Raji (cell line): ENCODE data around the gene CEND1.

Experiments used
- POLR2A ChIP-seq: IDR thresholded peaks from 2 replicates; pipeline ENCODE4 v1.6.1; 2011; ENCODE audit warnings: low read depth, low read length, control low read depth; ENCODE audit not compliant: insufficient read depth

CEND1 gene

DNA sequence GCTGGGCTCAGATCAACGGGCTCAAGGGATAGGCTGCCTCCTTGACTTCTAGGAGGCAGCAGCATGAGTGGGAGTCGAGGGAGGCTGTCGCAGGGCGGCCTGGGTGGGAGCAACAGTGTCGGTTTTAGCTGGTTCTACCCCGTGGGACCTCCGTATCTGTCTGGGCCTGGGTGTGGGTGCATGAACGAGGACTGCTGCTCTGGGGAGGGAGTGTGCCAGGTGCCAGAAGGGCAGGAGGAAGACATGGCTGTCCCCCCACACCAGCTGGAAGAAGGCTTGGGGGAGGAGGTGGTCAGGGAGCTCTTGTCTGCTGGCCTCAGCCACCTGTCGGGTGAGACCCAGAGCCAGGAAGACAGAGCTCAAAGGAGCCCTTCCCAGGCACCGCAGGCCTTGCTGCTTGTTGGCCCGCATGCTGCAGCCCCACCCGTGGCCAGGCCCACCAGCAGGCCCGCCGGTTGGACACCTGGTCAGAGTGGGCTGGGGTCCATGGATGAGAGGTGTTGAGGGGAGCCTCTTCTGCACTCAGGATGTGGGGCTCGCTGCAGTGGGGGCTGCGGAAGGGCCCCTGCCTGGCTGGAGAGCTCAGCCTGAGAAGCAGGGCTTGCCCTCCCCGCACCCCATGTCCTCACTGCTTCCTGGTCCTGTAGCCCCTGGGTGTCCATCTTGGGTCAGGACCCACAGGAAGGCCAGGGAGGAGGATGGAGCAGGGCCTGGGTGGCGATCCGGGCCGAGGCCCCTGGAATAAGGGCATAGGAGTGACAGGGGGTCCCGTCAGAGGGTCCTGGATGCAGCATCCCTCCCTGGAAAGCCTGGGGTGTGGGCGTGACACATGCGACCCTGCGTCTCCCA, 3.4 kb downstream of the CEND1 start:
- TF ChIP-seq POLR2A, result peak; percentile 48; the same call in 1 of the 2 replicates

- TF ChIP-seq POLR2A, result peak; percentile 8; the same call in 1 of the 2 replicates
Measured at GRCh38 chr11:783581-784015, 6.3 kb downstream of the CEND1 start.

DNA sequence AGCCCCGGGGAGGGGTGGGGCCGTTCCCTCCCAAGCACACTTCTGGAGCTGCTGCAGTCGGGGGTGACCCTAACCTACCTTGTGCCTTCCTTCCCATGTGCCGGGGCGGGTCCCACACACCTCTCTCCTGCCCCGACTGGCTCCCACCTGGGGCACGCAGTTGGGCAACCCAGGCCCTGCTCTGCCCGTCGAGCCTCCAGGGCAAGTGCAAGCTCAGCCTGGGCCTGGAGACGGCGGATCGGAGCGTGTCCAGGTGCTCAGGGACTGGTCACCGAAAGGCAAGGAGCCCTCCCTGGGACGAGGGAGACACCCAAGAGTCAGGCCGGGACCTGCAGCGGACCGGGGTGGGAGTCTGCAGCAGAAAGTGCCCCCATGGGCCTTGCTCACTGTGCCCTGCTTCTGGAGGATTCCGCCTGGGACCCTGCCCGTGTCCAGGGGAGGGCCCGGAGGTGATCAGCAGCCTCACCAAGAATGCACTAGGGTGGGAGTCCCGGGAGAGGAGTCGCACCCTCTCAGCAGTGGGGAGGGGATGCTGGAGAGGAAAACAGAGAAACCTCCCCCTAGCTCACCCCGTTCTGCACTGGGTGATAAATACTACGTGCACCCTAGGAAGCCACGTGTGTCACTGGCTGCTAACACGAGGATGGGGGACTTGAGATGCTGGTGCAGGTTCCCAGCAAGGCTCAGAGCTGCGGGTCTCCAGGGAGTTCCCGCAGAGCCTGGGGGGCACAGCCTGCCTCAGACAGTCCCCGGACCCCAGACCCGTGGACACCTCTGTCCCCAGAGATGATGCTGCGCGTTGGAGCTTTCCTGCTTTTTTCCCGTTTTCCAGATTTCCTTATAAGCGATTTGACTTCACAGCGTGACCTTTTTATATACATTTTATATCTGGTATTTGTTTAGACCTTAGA, 7.4 kb downstream of the CEND1 start:
- TF ChIP-seq POLR2A, result 0 out of 2 replicates have a peak, but pooled peaks have one; percentile 25

- TF ChIP-seq POLR2A, result no peak
Measured at GRCh38 chr11:779955-780532, 9.8 kb downstream of the CEND1 start.

- peak; percentile 39; the same call in 1 of the 2 replicates for TF ChIP-seq POLR2A
Measured at GRCh38 chr11:778976-779954, 10.6 kb downstream of the CEND1 start.

DNA sequence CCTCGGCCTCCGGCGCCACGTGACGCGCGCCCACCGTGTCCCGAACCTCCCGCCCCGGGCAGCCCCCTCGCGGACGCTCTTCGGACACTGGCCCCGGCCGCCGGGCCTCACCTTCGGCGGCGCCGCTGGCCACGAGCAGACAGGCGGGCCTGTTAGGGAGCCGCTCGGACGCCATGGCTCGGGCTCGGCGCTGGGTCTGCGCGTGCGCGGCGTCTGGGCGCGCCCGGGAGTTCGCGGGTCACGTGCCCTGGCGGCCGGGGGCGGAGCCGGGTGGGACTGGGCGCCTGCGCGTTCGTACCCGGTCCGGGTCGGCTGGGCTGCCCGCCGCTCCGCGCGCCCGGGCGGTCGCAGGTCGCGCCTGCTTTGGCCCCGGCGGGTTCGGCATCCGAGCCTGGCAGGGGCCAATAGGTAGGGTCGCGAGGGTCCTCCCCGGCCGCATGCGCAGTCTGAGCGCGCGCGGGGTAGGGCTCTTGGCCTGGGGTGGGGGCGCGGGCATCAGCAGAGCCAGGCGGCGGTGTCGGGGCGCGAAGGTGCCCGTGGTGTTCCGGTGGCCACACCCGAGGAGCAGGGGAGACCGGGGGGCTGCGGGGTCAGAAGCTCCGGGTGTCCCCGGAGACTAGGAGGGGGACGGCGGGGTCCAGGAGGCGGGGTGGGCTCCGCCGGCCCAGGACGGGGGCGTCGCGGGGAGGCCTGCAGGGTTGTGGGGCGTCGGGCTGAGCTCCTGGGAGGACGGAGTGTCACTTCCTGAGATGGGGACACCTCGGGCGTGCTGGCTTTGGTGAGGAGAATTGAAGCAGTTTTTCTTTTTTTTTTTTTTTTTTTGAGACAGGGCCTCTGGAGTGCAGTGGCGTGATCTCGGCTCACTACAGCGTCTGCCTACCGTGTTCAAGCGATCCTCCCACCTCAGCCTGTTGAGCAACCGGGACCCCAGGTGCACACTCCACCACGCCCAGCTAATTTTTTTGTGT, 12.3 kb downstream of the CEND1 start, which contains the start of gene GATD1:
TSS of gene GATD1 (minus strand) at position 200 of the 968 bp plus-strand sequence. CDS start at position 175, 25 bp downstream.
- peak; percentile 96 for TF ChIP-seq POLR2A

GRCh38 chr11:776561-777287, 13.2 kb downstream of the CEND1 start:
- no peak for TF ChIP-seq POLR2A

DNA sequence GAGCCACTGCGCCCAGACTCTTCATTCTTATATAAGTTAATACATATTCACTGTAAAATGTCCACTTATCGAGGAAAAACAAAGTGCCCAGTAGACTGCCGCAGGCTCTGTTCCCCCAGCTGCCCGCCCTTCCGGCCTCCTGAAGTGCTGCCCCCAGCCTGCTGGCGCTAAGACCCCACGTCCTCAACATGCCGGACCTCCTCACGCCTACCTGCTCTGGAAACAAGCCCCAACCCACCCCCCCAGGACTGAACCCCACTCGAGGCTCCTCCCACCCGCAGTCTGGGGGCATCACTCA, 13.7 kb downstream of the CEND1 start:
- TF ChIP-seq POLR2A, result no peak

DNA sequence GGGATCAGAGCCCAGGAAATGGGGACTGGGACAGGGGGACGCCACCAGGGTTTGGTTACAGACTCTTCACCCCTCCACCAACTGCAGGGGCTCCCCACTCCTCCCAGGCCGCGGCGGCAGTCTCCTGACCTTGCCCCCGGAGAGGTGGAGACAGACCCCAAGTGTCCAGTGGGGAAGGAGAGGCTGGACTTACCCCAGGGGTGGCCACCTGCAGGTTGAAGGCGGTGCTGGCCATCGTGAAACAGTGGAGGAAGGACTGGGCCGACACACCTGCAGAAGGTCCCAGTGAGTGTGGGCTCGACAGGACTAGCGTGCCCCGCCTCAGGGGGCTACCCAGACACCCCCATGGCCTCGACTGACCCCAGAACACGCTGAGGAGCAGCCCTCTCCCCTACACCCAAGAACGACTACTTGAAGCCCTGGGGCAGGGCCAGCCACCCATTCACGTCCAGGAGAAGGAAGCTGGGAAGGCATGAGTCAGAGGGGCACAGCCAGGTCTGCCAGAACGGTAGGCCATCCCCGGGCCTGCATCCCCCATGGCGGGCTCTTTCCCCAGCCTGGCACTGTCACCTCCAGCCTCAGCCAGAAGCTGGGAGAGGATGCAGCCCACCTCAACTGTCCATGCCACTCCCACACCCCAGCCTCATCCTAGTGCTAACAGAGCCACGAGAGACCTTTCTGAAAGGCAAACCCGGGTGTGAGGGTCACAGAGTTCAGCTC, 14.9 kb downstream of the CEND1 start:
- TF ChIP-seq POLR2A, result no peak

DNA sequence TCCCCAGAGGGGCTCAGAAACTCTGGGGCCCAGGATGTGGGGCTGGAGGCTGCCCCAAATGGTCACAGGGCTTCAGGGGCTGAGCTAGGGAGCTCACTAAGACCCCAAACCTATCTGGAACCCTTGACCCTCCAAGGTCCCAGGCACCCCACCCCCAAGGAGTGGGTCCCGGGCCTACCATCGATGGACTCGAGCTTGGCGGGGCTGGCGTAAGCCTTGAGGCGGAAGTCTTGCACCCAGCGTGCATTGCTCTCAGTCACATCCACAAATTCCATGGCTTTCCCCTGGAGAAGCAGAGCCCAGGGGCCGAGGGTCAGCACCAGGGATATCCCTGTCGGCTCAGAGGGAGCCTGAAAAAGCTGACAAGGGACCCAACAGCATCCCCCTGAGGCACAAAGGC, 16.1 kb downstream of the CEND1 start:
- TF ChIP-seq POLR2A, result no peak

DNA sequence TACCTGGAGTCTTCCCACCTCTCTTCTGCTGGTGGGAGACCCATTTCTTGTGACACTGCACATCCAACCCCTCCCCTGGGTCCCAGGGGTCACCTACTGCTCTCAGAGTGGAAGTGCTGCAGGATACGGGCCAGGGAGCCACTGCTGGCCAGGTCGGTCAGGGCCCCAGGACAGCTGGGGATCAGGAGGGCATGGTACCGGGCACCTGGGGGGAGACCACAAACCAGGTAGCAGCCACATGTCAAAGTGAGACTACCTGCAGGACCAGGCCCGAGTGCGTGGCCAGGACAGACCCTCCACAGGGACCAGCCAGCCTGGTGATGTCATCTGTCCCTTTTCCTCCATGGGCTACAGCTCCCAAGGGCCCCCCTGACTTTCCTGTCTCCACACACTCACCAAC, 16.5 kb downstream of the CEND1 start:
- TF ChIP-seq POLR2A, result no peak

DNA sequence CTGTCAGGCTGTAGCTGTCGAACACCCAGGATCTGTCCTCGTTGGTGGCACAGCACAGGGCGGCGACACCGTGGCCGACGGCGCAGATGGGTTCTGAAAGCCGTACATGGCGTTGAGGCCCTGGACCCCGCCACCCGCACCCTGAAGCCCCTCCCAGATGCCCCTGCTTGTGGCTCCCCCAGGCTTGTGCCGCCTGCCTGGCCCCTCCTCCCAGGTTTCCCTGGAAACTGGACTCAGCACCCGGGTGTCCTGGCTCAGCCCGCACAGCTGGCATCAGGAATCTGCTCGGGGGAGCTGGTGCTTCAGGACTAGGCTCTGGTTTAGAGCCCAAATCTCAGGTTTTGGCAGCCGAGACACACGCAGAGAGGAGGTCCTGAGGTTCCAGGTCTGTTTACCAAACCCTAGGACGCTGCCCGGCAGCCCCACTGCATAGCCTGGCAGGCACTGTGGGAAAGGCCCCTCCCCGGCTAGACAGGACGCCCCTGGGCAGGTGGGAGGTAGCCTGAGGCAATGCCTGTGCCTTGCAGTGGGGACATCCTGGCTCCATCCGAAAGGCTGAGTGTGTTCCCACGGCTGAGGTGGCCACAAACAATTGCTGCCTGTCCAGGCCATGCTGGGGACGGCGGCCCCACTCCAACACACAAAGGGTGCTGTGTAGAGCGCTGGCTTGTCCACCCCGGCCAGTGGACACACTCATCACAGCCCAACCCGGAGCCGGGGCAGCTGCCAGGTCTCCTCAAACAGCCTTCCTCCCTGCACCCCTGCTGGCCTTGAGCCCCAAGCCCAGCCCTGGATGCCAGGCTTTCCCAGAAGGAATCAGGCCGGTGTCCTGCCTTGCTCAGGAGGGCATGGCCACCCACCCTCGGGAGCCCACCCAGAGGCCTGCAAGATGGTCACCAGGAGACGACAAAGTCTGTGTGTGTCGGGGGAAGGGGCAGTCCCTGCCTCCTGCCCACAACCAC, 17.2 kb downstream of the CEND1 start:
- TF ChIP-seq POLR2A, result no peak
